Testis (tissue), 2 donors: ENCODE measurements around the gene FRRS1L.

ENCODE experiments used
- CTCF ChIP-seq, 3 experiments: fragments of 450-650 bp in 2 of 3; fragments of 200-600 bp in 1 of 3; sonication (generic) in 1 of 3; IDR thresholded peaks; one replicate each; pipeline ENCODE4 v1.5.1; 2016 to 2019; ENCODE audit warnings: antibody characterized with exemption in 3 of 3, mild to moderate bottlenecking in 2 of 3, moderate library complexity in 1 of 3
- POLR2A ChIP-seq: fragments of 450-650 bp; IDR thresholded peaks from one replicate; pipeline ENCODE4 v1.6.1; 2017; ENCODE audit warnings: antibody characterized with exemption, mild to moderate bottlenecking, moderate library complexity

GRCh38 chr9:109145051-109145450 is 22.0 kb downstream of the FRRS1L start:
- TF ChIP-seq CTCF (IDR thresholded peaks at IDR 0.05) (no peak), POLR2A (no peak)
